K562 (cell line): Measurements from ENCODE around the gene SRPK3. TPM values are rescaled to one million over a fixed set of nuclear protein-coding genes. Genes with fewer than 3 reads are reported as not detected.

Experiments
- HMGN3 ChIP-seq: IDR thresholded peaks from 2 replicates; pipeline ENCODE4 v1.6.1; 2011; ENCODE audit warnings: borderline replicate concordance, low read depth, mild to moderate bottlenecking, mixed read lengths, low read length; ENCODE audit not compliant: insufficient read length; ENCODE audit errors: extremely low read depth
- HNRNPL ChIP-seq: fragments of 200-400 bp; formaldehyde crosslinking; IDR thresholded peaks from 2 replicates; pipeline ENCODE4 v1.6.1; 2017; ENCODE audit warnings: low read depth, mild to moderate bottlenecking, low read length
- NR3C1 ChIP-seq: sonication (generic); formaldehyde crosslinking; IDR thresholded peaks from 2 replicates; pipeline ENCODE4 v1.8.1; 2022; ENCODE audit warnings: missing genetic modification reagents
- POLR2B ChIP-seq: fragments of 450-650 bp; IDR thresholded peaks from 2 replicates; pipeline ENCODE4 v1.6.1; 2018; ENCODE audit warnings: low read depth; ENCODE audit not compliant: partially characterized antibody
- POLR2G ChIP-seq: fragments of 200-400 bp; formaldehyde crosslinking; IDR thresholded peaks from 2 replicates; pipeline ENCODE4 v1.6.1; 2017; ENCODE audit warnings: low read depth, mild to moderate bottlenecking, antibody characterized with exemption, low read length, moderate library complexity
- RB1 ChIP-seq: fragments of 450-650 bp; IDR thresholded peaks from 2 replicates; pipeline ENCODE4 v1.6.1; 2017; ENCODE audit warnings: low read depth, mild to moderate bottlenecking
- SRSF3 ChIP-seq: fragments of 200-400 bp; formaldehyde crosslinking; IDR thresholded peaks from 2 replicates; pipeline ENCODE4 v1.6.1; 2016; ENCODE audit warnings: mild to moderate bottlenecking, low read length, moderate library complexity; ENCODE audit not compliant: insufficient read depth
- TBP ChIP-seq: optimal IDR thresholded peaks from 2 replicates; pipeline ENCODE3; 2011; ENCODE audit warnings: low read depth, low read length, improper control_type of control experiment
- YY1 ChIP-seq, 3 experiments: IDR thresholded peaks; 2 replicates each; pipeline ENCODE4 v1.6.1; 2011; ENCODE audit warnings: low read length in 2 of 3, mild to moderate bottlenecking in 2 of 3, moderate library complexity in 2 of 3, borderline replicate concordance in 1 of 3, control low read depth in 1 of 3, low read depth in 1 of 3; ENCODE audit not compliant: insufficient read depth in 3 of 3, insufficient replicate concordance in 2 of 3, control insufficient read depth in 1 of 3, insufficient read length in 1 of 3; ENCODE audit errors: extremely low read depth in 1 of 3
- ZNF695 ChIP-seq: fragments of 450-650 bp; formaldehyde crosslinking; IDR thresholded peaks from 2 replicates; pipeline ENCODE4 v1.4.0; 2020; ENCODE audit warnings: mild to moderate bottlenecking, moderate library complexity
- polyA plus RNA-seq, 8 experiments: library from polyadenylated mRNA; depleted of rRNA in 4 of 8; stranded (reverse) in 5 of 8; unstranded in 3 of 8; fragments of >200 nt; fragmentation: Nextera tagmentation in 2 of 8; fragmentation: Illumina TruSeq in 1 of 8; extraction: Ambion mirVana in 2 of 8; extraction: Trizol in 1 of 8; gene quantifications; 2 replicates each; pipeline versions ENCODE4 v1.2.1 to v1.2.3, GENCODE V29; 2011 to 2014; ENCODE audit warnings: inconsistent platforms in 1 of 8, missing spikeins in 1 of 8
- total RNA-seq, 7 experiments: library from RNA; depleted of rRNA in 6 of 7; stranded (reverse); fragments of >200 nt in 6 of 7; fragmentation: Illumina TruSeq in 2 of 7; extraction: Trizol in 2 of 7; gene quantifications; 2 replicates each; pipeline versions ENCODE4 v1.2.1 to v1.2.3, GENCODE V29; 2011 to 2021; ENCODE audit warnings: low replicate concordance in 1 of 7
- TF ChIP-seq, protein P1 (sequence below): sonication (generic); formaldehyde crosslinking; IDR thresholded peaks from 2 replicates; pipeline ENCODE4 v1.9.0; 2022; ENCODE audit warnings: mild to moderate bottlenecking, missing genetic modification reagents
- TF ChIP-seq, protein P2 (sequence below): sonication (generic); formaldehyde crosslinking; IDR thresholded peaks from 2 replicates; pipeline ENCODE4 v1.8.1; 2023; ENCODE audit warnings: mild to moderate bottlenecking, missing genetic modification reagents
- TF ChIP-seq, protein P3 (sequence below), 2 experiments: fragments of 450-650 bp; IDR thresholded peaks; 2 replicates each; pipeline ENCODE4 v1.6.1; 2018; ENCODE audit warnings: mild to moderate bottlenecking in 2 of 2, low read depth in 1 of 2; ENCODE audit not compliant: partially characterized antibody in 2 of 2
- TF ChIP-seq, protein P4 (sequence below): fragments of 250-450 bp; sonication (Bioruptor Pico); IDR thresholded peaks from 2 replicates; pipeline ENCODE4 v1.5.0; 2020; ENCODE audit warnings: mild to moderate bottlenecking

SRPK3 gene
- total and polyA plus RNA-seq, 9 of the 15 experiments (the other 6 are each of a cell fraction or from before 2014, with no cell fraction given): 0.01 to 0.09 (median 0.04) TPM; not detected in 2

DNA sequence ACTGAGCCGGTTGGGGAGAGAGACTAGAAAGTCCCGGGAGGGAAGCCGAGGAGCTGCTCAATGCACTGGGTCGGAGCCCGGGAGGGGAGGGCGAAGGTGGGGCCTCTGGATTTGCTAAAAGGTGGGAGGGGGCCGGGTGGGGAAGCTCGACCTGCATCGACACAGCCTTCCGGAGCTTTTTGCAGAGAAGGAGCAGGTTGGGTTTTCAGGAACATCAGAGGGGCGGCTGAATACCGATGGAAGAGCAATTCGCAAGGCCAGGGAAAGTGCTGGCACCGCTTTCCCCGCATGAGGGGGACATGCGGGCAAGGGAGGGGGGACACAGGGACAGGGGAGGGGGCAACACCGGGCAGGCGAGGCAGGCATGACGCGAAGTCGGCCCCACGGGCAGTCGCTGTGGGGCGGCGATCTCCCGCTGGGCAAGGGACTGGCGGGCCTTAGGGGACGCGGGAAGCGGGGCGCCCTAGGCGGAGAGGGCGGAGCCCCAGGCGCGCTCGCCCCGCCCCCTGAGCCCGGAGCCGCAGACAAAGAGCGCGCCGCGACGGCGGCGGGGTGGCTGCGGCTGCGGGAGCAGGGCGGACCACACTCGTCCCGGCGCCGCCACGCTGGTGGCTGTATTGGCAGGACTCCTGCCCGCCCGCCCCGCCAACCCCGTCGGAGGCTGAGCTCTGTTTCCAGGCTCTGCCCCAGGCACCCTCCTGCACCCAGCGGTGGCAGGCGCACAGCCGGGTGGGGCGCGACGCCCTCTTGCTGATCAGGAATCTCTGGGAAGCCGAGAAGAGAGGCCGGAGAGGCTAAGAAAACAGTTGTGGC lies 37.9 kb downstream of the SRPK3 start (continued):
- TF ChIP-seq NR3C1 (CRISPR knock-in tag) (no peak), HNRNPL (peak; percentile 27; the same call in 1 of the 2 replicates), HMGN3 (peak; percentile 28), POLR2G (peak; percentile 83), POLR2B (no peak), SRSF3 (no peak), TBP (peak; percentile 36), YY1 (IDR thresholded peaks at IDR 0.05; ENCODE audit: borderline replicate concordance in 1 of 3, control insufficient read depth in 1 of 3, extremely low read depth in 1 of 3, insufficient read depth in 3 of 3, insufficient read length in 1 of 3, insufficient replicate concordance in 2 of 3, low read depth in 1 of 3, low read length in 2 of 3) (peak in 2 of 3 experiments; percentile 47 to 50), ZNF695 (CRISPR knock-in tag) (no peak), RB1 (peak; percentile 43; the same call in 1 of the 2 replicates)
- TF ChIP-seq, protein P1, sequence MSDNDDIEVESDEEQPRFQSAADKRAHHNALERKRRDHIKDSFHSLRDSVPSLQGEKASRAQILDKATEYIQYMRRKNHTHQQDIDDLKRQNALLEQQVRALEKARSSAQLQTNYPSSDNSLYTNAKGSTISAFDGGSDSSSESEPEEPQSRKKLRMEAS (CRISPR knock-in tag): 0 out of 2 replicates have a peak, but pooled peaks have one; percentile 15
- TF ChIP-seq, protein P2, sequence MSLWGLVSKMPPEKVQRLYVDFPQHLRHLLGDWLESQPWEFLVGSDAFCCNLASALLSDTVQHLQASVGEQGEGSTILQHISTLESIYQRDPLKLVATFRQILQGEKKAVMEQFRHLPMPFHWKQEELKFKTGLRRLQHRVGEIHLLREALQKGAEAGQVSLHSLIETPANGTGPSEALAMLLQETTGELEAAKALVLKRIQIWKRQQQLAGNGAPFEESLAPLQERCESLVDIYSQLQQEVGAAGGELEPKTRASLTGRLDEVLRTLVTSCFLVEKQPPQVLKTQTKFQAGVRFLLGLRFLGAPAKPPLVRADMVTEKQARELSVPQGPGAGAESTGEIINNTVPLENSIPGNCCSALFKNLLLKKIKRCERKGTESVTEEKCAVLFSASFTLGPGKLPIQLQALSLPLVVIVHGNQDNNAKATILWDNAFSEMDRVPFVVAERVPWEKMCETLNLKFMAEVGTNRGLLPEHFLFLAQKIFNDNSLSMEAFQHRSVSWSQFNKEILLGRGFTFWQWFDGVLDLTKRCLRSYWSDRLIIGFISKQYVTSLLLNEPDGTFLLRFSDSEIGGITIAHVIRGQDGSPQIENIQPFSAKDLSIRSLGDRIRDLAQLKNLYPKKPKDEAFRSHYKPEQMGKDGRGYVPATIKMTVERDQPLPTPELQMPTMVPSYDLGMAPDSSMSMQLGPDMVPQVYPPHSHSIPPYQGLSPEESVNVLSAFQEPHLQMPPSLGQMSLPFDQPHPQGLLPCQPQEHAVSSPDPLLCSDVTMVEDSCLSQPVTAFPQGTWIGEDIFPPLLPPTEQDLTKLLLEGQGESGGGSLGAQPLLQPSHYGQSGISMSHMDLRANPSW (CRISPR knock-in tag): no peak
- TF ChIP-seq, protein P3, sequence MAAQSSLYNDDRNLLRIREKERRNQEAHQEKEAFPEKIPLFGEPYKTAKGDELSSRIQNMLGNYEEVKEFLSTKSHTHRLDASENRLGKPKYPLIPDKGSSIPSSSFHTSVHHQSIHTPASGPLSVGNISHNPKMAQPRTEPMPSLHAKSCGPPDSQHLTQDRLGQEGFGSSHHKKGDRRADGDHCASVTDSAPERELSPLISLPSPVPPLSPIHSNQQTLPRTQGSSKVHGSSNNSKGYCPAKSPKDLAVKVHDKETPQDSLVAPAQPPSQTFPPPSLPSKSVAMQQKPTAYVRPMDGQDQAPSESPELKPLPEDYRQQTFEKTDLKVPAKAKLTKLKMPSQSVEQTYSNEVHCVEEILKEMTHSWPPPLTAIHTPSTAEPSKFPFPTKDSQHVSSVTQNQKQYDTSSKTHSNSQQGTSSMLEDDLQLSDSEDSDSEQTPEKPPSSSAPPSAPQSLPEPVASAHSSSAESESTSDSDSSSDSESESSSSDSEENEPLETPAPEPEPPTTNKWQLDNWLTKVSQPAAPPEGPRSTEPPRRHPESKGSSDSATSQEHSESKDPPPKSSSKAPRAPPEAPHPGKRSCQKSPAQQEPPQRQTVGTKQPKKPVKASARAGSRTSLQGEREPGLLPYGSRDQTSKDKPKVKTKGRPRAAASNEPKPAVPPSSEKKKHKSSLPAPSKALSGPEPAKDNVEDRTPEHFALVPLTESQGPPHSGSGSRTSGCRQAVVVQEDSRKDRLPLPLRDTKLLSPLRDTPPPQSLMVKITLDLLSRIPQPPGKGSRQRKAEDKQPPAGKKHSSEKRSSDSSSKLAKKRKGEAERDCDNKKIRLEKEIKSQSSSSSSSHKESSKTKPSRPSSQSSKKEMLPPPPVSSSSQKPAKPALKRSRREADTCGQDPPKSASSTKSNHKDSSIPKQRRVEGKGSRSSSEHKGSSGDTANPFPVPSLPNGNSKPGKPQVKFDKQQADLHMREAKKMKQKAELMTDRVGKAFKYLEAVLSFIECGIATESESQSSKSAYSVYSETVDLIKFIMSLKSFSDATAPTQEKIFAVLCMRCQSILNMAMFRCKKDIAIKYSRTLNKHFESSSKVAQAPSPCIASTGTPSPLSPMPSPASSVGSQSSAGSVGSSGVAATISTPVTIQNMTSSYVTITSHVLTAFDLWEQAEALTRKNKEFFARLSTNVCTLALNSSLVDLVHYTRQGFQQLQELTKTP (IDR thresholded peaks at IDR 0.05; ENCODE audit: low read depth in 1 of 2, partially characterized antibody in 2 of 2): no peak
- TF ChIP-seq, protein P4, sequence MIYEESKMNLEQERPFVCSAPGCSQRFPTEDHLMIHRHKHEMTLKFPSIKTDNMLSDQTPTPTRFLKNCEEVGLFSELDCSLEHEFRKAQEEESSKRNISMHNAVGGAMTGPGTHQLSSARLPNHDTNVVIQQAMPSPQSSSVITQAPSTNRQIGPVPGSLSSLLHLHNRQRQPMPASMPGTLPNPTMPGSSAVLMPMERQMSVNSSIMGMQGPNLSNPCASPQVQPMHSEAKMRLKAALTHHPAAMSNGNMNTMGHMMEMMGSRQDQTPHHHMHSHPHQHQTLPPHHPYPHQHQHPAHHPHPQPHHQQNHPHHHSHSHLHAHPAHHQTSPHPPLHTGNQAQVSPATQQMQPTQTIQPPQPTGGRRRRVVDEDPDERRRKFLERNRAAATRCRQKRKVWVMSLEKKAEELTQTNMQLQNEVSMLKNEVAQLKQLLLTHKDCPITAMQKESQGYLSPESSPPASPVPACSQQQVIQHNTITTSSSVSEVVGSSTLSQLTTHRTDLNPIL (CRISPR knock-in tag): no peak
